K562 (cell line): ENCODE data around the gene HCN1. TPM values are rescaled to one million over a fixed set of nuclear protein-coding genes. Genes with fewer than 3 reads are reported as not detected.

Experiments
- ATAC-seq: fragments of 200-7000 bp; cut with Tn5 transposase; 3 replicates; pipeline ENCODE4 v1.9.1; 2020; ENCODE audit warnings: moderate library complexity
- BruUV-seq: library from RNA; stranded (reverse); fragments of 400-500 nt; replicated peaks from 2 replicates; lab custom pipeline; 2021; lab: Mats Ljungman, UMichigan
- CTCF ChIA-PET: fragments of 300-600 bp; formaldehyde crosslinking; extraction: SDS; loops from one replicate; lab custom pipeline; 2021; ENCODE audit warnings: low intra/inter-chr PET ratio; lab: Yijun Ruan, JAX
- POLR2A ChIA-PET: fragments of 300-600, 350-650 bp; sonication (Branson Sonifier 250); formaldehyde crosslinking; extraction: SDS; loops from one replicate; lab custom pipeline; 2021; ENCODE audit warnings: antibody characterized with exemption, inconsistent platforms; lab: Yijun Ruan, JAX
- DNase-seq, 4 experiments: peaks; one replicate each; pipeline versions ENCODE4 v3.0.0 to v3.0.0-alpha.2; 2011 to 2018; ENCODE audit warnings: low spot score in 3 of 4, mixed read lengths in 3 of 4; ENCODE audit errors: extremely low read depth in 1 of 4
- FAIRE-seq: peaks from 2 replicates; lab custom pipeline; 2011; peaks lifted over from hg19 to GRCh38; lab: Jason Lieb, UNC
- H2AFZ ChIP-seq: 2 replicates; pipeline ENCODE4 v1.6.0; 2011; ENCODE audit warnings: low read depth, low read length, control low read depth, inconsistent platforms
- H3K27ac ChIP-seq: fragments of 200-600 bp; 3 replicates; pipeline ENCODE4 v1.8.0; 2011; ENCODE audit warnings: low read depth, mild to moderate bottlenecking, control low read depth, inconsistent platforms, low read length, moderate library complexity, mixed read lengths; ENCODE audit errors: extremely low read depth
- H3K27me3 ChIP-seq, 2 experiments: fragments of 300-600 bp in 1 of 2; 2 replicates in 1 of 2; 3 replicates in 1 of 2; pipeline versions ENCODE4 v1.6.0 to v1.8.0; 2011; ENCODE audit warnings: inconsistent platforms in 2 of 2, low read length in 2 of 2, mild to moderate bottlenecking in 1 of 2, mixed read lengths in 1 of 2, moderate library complexity in 1 of 2; ENCODE audit not compliant: control insufficient read depth in 2 of 2, insufficient read depth in 2 of 2
- H3K36me3 ChIP-seq: fragments of 300-600 bp; 3 replicates; pipeline ENCODE4 v1.8.0; 2011; ENCODE audit warnings: mild to moderate bottlenecking, low read length, inconsistent platforms; ENCODE audit not compliant: control insufficient read depth, insufficient read depth
- H3K4me1 ChIP-seq, 2 experiments: fragments of 200-600 bp in 1 of 2; replicated peaks in 1 of 2; 2 replicates in 1 of 2; 3 replicates in 1 of 2; pipeline versions ENCODE4 v1.5.1 to v1.8.0; 2011; ENCODE audit warnings: inconsistent platforms in 2 of 2, low read length in 2 of 2, mild to moderate bottlenecking in 1 of 2, mixed read lengths in 1 of 2, moderate library complexity in 1 of 2; ENCODE audit not compliant: control insufficient read depth in 2 of 2, insufficient read depth in 2 of 2
- H3K4me2 ChIP-seq: 2 replicates; pipeline ENCODE4 v1.6.1; 2011; ENCODE audit warnings: low read length, control low read depth, inconsistent platforms, mixed read lengths; ENCODE audit not compliant: insufficient read depth
- H3K4me3 ChIP-seq: fragments of 200-600 bp; sonication (generic), shearing (Covaris generic); 2 replicates; pipeline ENCODE4 v1.5.1; 2016; ENCODE audit warnings: control low read depth, inconsistent platforms
- H3K79me2 ChIP-seq: fragments of 200-600 bp; 3 replicates; pipeline ENCODE4 v1.8.0; 2011; ENCODE audit warnings: low read length, inconsistent platforms; ENCODE audit not compliant: control insufficient read depth, insufficient read depth
- H3K9ac ChIP-seq, 2 experiments: 2 replicates each; pipeline versions ENCODE4 v1.6.0 to v1.6.1; 2011; ENCODE audit warnings: low read depth in 2 of 2, low read length in 2 of 2, control low read depth in 1 of 2, inconsistent platforms in 1 of 2, mild to moderate bottlenecking in 1 of 2, mixed read lengths in 1 of 2; ENCODE audit not compliant: insufficient read depth in 1 of 2
- H3K9me1 ChIP-seq: one replicate; pipeline ENCODE4 v1.6.0; 2011; ENCODE audit warnings: inconsistent platforms, mild to moderate bottlenecking, low read length, moderate library complexity; ENCODE audit not compliant: control insufficient read depth, insufficient read depth
- H3K9me3 ChIP-seq: replicated peaks from 2 replicates; pipeline ENCODE4 v1.5.1; 2011; ENCODE audit warnings: low read depth, low read length, inconsistent platforms; ENCODE audit not compliant: control insufficient read depth, insufficient read depth
- H4K20me1 ChIP-seq: replicated peaks from 2 replicates; pipeline ENCODE4 v1.6.1; 2011; ENCODE audit warnings: low read length, inconsistent platforms, mixed read lengths; ENCODE audit not compliant: control insufficient read depth, insufficient read depth
- ADNP ChIP-seq: fragments of 200-800 bp; sonication (Bioruptor generic); IDR thresholded peaks from 2 replicates; pipeline ENCODE4 v1.6.1; 2016; ENCODE audit warnings: missing genetic modification characterization, missing compliant biosample characterization
- JUND ChIP-seq, 2 experiments: IDR thresholded peaks; 2 replicates in 1 of 2; 3 replicates in 1 of 2; pipeline ENCODE4 v1.6.1; 2011; ENCODE audit warnings: borderline replicate concordance in 2 of 2, low read depth in 2 of 2, low read length in 2 of 2, improper control_type of control experiment in 1 of 2, missing biosample characterization in 1 of 2, missing genetic modification characterization in 1 of 2, missing genetic modification reagents in 1 of 2
- KLF6 ChIP-seq: fragments of 250-450 bp; sonication (Bioruptor Pico); IDR thresholded peaks from 2 replicates; pipeline ENCODE4 v1.4.0; 2020; ENCODE audit warnings: mild to moderate bottlenecking, moderate library complexity, borderline replicate concordance
- NCOR1 ChIP-seq: fragments of 450-650 bp; IDR thresholded peaks from 2 replicates; pipeline ENCODE4 v1.6.1; 2016; ENCODE audit warnings: mild to moderate bottlenecking, moderate library complexity
- PCBP2 ChIP-seq: fragments of 200-400 bp; formaldehyde crosslinking; IDR thresholded peaks from 2 replicates; pipeline ENCODE4 v1.6.1; 2018; ENCODE audit warnings: low read length, low read depth, mild to moderate bottlenecking, moderate library complexity; ENCODE audit not compliant: poor library complexity, severe bottlenecking
- TSHZ1 ChIP-seq: fragments of 250-450 bp; sonication (Bioruptor Pico); IDR thresholded peaks from 2 replicates; pipeline ENCODE4 v1.4.0; 2020; ENCODE audit warnings: mild to moderate bottlenecking, moderate library complexity
- ZKSCAN1 ChIP-seq: fragments of 150-350 bp; IDR thresholded peaks from 2 replicates; pipeline ENCODE4 v1.6.1; 2016; ENCODE audit warnings: low read depth, low read length
- ZNF584 ChIP-seq: fragments of 200-800 bp; sonication (Bioruptor generic); IDR thresholded peaks from 2 replicates; pipeline ENCODE4 v1.6.1; 2016; ENCODE audit warnings: low read depth, mild to moderate bottlenecking, missing genetic modification characterization, missing compliant biosample characterization
- WGBS: fragments of 100-300 bp; shearing (Covaris generic); methylation state at CpG from one replicate; pipeline ENCODE4 v1.1.6; 2016; ENCODE audit warnings: low coverage, mixed read lengths; ENCODE audit not compliant: insufficient coverage; ENCODE audit errors: missing lambda C conversion rate; 5-methylcytosine and 5-hydroxymethylcytosine counted together
- in situ Hi-C: fragments of 300-500 bp; cut with MboI; formaldehyde crosslinking; loops from 4 replicates; pipeline ENCODE4 v1.15.0; 2018; ENCODE audit warnings: inconsistent platforms, mixed read lengths
- intact Hi-C: fragments of 100-400 bp; cut with micrococcal nuclease; formaldehyde crosslinking; loops from 2 replicates; pipeline ENCODE4 v1.14.2; 2022
- polyA plus RNA-seq, 8 experiments: library from polyadenylated mRNA; depleted of rRNA in 4 of 8; stranded (reverse) in 5 of 8; unstranded in 3 of 8; fragments of >200 nt; fragmentation: Nextera tagmentation in 2 of 8; fragmentation: Illumina TruSeq in 1 of 8; extraction: Ambion mirVana in 2 of 8; extraction: Trizol in 1 of 8; gene quantifications; 2 replicates each; pipeline versions ENCODE4 v1.2.1 to v1.2.3, GENCODE V29; 2011 to 2014; ENCODE audit warnings: inconsistent platforms in 1 of 8, missing spikeins in 1 of 8
- total RNA-seq, 7 experiments: library from RNA; depleted of rRNA in 6 of 7; stranded (reverse); fragments of >200 nt in 6 of 7; fragmentation: Illumina TruSeq in 2 of 7; extraction: Trizol in 2 of 7; gene quantifications; 2 replicates each; pipeline versions ENCODE4 v1.2.1 to v1.2.3, GENCODE V29; 2011 to 2021; ENCODE audit warnings: low replicate concordance in 1 of 7

Gene HCN1
- total and polyA plus RNA-seq, 9 of the 15 experiments (the other 6 are each of a cell fraction or from before 2014, with no cell fraction given) = not detected

- no peak for TF ChIP-seq TSHZ1 (CRISPR knock-in tag)
- TF ChIP-seq ZKSCAN1 = no peak
- TF ChIP-seq ZNF584 (CRISPR knock-in tag) = no peak
Measured at GRCh38 chr5:45741110-45741509, 44.9 kb upstream of the HCN1 start (continued).

GRCh38 chr5:45737153-45737552 lies 41.0 kb upstream of the HCN1 start:
- FAIRE-seq (no peak), DNase-seq (no peak), ATAC-seq (no peak)
- no peak overlapping the region for H2AFZ ChIP-seq
- H3K27ac ChIP-seq = no peak overlapping the region
- no peaks in the 10 kb centered on the region for H3K4me1 ChIP-seq
- H3K9ac ChIP-seq = no peak overlapping the region
- POLR2A ChIA-PET = no interaction called here
- no peak overlapping the region for H3K4me3 ChIP-seq
- in situ Hi-C loops (no loop called here), intact Hi-C loops (no loop called here)
- no peaks in the 10 kb centered on the region for H4K20me1 ChIP-seq
- BruUV-seq = no TSS peak
- no peak overlapping the region for H3K4me2 ChIP-seq
- no peaks in the 10 kb centered on the region; the same call in 1 of the 2 replicates for H3K9me3 ChIP-seq
- no peaks in the 10 kb centered on the region for H3K36me3 ChIP-seq
- H3K27me3 ChIP-seq = no peaks in the 10 kb centered on the region
- WGBS = 0% methylated on average over 5 of the region's 5 CpGs
- no peaks in the 10 kb centered on the region for H3K79me2 ChIP-seq
- TF ChIP-seq ADNP (no peak), KLF6 (no peak), JUND (IDR thresholded peaks at IDR 0.05; ENCODE audit: borderline replicate concordance, low read depth, low read length) (no peak), JUND (tag; IDR thresholded peaks at IDR 0.05; ENCODE audit: borderline replicate concordance, low read depth, low read length) (no peak), PCBP2 (no peak), NCOR1 (no peak)
- TF ChIP-seq, all 486 proteins: peak for 0
- CTCF ChIA-PET = no interaction called here
- H3K9me1 ChIP-seq = no peaks in the 10 kb centered on the region
